Motor neuron (in vitro differentiated cells): ENCODE measurements around the gene SP9. TPM values are rescaled to one million over a fixed set of nuclear protein-coding genes. Genes with fewer than 3 reads are reported as not detected.

Experiments used
- ATAC-seq, 8 experiments: fragments of 200-7000 bp; cut with Tn5 transposase; replicated peaks in 6 of 8; 2 replicates each; pipeline ENCODE4 v1.8.0; 2021; ENCODE audit warnings: mild to moderate bottlenecking in 8 of 8, moderate library complexity in 8 of 8
- H3K27ac ChIP-seq, 2 donors: fragments of 250-450 bp; sonication (Bioruptor Pico); 2 replicates each; pipeline ENCODE4 v1.9.0; 2021; ENCODE audit warnings: antibody characterized with exemption in 2 of 2, mild to moderate bottlenecking in 2 of 2, moderate library complexity in 1 of 2
- H3K4me1 ChIP-seq, 2 donors: fragments of 250-450 bp; sonication (Bioruptor Pico); replicated peaks in 1 of 2; 2 replicates each; pipeline ENCODE4 v1.6.1; 2021; ENCODE audit warnings: antibody characterized with exemption in 2 of 2, mild to moderate bottlenecking in 2 of 2, moderate library complexity in 1 of 2
- H3K4me3 ChIP-seq, 5 donors: fragments of 250-450 bp; sonication (Bioruptor Pico); 2 replicates each; pipeline ENCODE4 v1.9.0; 2021; ENCODE audit warnings: antibody characterized with exemption in 5 of 5, mild to moderate bottlenecking in 5 of 5, moderate library complexity in 4 of 5
- WGBS, 10 experiments: fragments of 450-650 bp; shearing (Covaris generic); methylation state at CpG; one replicate each; pipeline ENCODE4 v1.0.0; 2022; 5-methylcytosine and 5-hydroxymethylcytosine counted together
- in situ Hi-C, 9 experiments: fragments of 400-800 bp; cut with MboI; loops; one replicate each; pipeline ENCODE4 v1.15.0; 2021; ENCODE audit warnings: low sequenced_read_pairs in 9 of 9, low pct_unique_long_range_greater_than_20kb in 2 of 9; ENCODE audit not compliant: unreplicated experiment in 9 of 9
- total RNA-seq, 8 experiments: library from RNA; unstranded; fragments of 300-600 nt; gene quantifications; 2 replicates each; pipeline versions ENCODE4 v1.2.3 to v1.2.4, GENCODE V29; 2022

SP9 gene
- total RNA-seq, 8 experiments from 2014 or later = 0.15 to 13.2 (median 11.2) TPM; not detected in 2

DNA sequence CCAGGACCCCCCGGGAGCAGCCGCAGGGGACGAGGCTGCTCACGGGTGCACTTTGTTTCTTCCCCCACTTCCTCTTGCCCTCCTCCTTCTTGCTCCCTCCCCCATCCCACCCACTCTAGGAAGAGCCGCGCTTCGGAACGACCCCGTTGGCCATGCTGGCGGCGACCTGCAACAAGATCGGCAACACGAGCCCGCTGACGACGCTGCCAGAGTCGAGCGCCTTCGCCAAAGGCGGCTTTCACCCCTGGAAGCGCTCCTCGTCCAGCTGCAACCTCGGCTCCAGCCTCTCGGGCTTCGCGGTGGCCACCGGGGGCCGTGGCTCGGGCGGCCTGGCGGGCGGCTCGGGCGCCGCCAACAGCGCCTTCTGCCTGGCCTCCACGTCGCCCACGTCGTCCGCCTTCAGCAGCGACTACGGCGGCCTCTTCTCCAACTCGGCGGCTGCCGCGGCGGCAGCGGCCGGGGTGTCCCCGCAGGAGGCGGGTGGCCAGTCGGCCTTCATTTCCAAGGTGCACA, 1.3 kb downstream of the SP9 start:
- Histone ChIP-seq H3K27ac (peak overlapping the region; percentile 8 to 22), H3K4me3 (peak overlapping the region; percentile 42 to 61 (median 57)), H3K4me1 (peaks cover 26 to 29% of the 10 kb centered on the region in 2 donors)
- WGBS, 10 experiments = 0 to 1% (median 0%) methylated on average over 8 to 24 of the region's 54 CpGs; no CpG with 5 or more reads in 7 of the 10 experiments
- in situ Hi-C loops = loop anchor here in 6 of 9 experiments (25.0 kb wide), 5 partner anchors 99 to 1299 kb away; partner anchors contain the start of gene OLA1 (in 1 of the 6)
- peak; percentile 1 to 57 (median 10) for ATAC-seq

DNA sequence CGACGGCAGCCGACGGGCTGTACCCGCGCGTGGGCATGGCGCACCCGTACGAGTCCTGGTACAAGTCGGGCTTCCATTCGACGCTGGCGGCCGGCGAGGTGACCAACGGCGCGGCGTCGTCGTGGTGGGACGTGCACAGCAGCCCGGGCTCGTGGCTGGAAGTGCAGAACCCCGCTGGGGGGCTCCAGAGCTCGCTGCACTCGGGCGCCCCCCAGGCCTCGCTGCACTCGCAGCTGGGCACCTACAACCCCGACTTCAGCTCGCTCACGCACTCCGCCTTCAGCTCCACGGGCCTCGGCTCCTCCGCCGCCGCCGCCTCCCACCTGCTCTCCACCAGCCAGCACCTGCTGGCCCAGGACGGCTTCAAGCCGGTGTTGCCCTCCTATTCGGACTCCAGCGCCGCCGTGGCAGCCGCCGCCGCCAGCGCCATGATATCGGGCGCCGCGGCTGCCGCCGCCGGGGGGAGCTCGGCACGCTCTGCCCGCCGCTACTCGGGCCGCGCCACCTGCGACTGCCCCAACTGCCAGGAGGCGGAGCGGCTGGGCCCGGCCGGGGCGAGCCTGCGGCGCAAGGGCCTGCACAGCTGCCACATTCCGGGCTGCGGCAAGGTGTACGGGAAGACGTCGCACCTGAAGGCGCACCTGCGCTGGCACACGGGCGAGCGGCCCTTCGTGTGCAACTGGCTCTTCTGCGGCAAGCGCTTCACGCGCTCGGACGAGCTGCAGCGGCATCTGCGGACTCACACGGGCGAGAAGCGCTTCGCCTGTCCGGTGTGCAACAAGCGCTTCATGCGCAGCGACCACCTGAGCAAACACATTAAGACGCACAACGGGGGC, 2.0 kb downstream of the SP9 start:
- Histone ChIP-seq H3K4me1 (peaks cover 20 to 26% of the 10 kb centered on the region in 2 donors), H3K27ac (peak overlapping the region; percentile 22 to 31), H3K4me3 (peak overlapping the region; percentile 42 to 61 (median 57))
- in situ Hi-C loops = loop anchor here in 6 of 9 experiments (25.0 kb wide), 5 partner anchors 99 to 1299 kb away; partner anchors contain the start of gene OLA1 (in 1 of the 6)
- 0 to 66% (median 2%) methylated on average over 5 to 17 of the region's 102 CpGs; no CpG with 5 or more reads in 7 of the 10 experiments for WGBS, 10 experiments
- ATAC-seq = peak in 7 of 8 experiments; percentile 4 to 70 (median 52)

DNA sequence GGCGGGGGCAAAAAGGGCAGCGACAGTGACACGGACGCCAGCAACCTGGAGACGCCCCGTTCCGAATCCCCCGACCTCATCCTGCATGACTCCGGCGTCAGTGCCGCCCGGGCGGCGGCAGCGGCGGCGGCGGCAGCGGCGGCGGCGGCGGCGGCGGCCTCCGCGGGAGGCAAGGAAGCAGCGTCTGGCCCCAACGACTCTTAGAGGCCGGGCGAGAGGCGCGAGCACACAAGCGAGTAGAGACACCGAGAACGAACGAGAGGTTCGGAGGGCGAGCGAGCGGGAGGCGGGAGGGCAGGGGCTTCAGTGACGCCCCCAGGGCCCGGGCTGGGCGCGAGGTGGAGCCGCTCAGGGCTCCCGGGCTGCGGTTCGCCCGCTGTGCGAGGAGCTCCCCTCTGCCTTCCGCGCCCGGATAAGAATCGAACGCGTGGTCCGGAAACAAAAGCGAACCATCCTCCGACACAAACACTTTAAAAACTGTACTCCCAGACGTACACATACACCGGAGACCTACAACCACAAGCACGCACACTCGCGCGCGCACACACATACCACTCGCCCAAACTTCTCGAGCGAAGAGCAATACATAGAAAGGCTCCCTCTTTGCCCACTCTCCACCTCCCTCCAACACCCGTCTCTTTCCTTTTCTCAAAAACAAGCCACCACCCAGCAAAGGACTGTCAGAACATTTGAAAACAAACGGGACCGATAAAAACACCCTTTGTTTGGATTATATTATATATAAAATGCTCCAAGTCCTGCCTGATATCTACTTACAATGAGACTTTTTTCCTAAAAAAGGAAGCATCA, 2.8 kb downstream of the SP9 start:
- peaks cover 20 to 24% of the 10 kb centered on the region in 2 donors for H3K4me1 ChIP-seq
- peak in 6 of 8 experiments; percentile 2 to 38 (median 14) for ATAC-seq
- H3K4me3 ChIP-seq = peak overlapping the region; percentile 42 to 61 (median 57)
- in situ Hi-C loops = loop anchor here in 6 of 9 experiments (25.0 kb wide), 5 partner anchors 100 to 1300 kb away; partner anchors contain the start of gene OLA1 (in 1 of the 6)
- peak overlapping the region; percentile 22 to 31 for H3K27ac ChIP-seq
- 0 to 96% (median 2%) methylated on average over 2 to 12 of the region's 74 CpGs; no CpG with 5 or more reads in 3 of the 10 experiments for WGBS, 10 experiments

- in situ Hi-C loops = loop anchor here in 6 of 9 experiments (25.0 kb wide), 5 partner anchors 101 to 1301 kb away; partner anchors contain the start of gene OLA1 (in 1 of the 6)
- Histone ChIP-seq H3K27ac (no peak overlapping the region), H3K4me1 (peaks cover 19 to 23% of the 10 kb centered on the region in 2 donors), H3K4me3 (peak overlapping the region; percentile 42 to 61 (median 57))
- ATAC-seq = no peak
- 10 to 84% (median 20%) methylated on average over 3 to 7 of the region's 7 CpGs for WGBS, 10 experiments
Observed at GRCh38 chr2:174338147-174338605, 3.4 kb downstream of the SP9 start.

GRCh38 chr2:174338671-174339560, 4.2 kb downstream of the SP9 start:
- peak overlapping the region; percentile 16 to 61 (median 50) for H3K4me3 ChIP-seq
- 3 to 79% (median 14%) methylated on average over 6 to 17 of the region's 17 CpGs for WGBS, 10 experiments

DNA sequence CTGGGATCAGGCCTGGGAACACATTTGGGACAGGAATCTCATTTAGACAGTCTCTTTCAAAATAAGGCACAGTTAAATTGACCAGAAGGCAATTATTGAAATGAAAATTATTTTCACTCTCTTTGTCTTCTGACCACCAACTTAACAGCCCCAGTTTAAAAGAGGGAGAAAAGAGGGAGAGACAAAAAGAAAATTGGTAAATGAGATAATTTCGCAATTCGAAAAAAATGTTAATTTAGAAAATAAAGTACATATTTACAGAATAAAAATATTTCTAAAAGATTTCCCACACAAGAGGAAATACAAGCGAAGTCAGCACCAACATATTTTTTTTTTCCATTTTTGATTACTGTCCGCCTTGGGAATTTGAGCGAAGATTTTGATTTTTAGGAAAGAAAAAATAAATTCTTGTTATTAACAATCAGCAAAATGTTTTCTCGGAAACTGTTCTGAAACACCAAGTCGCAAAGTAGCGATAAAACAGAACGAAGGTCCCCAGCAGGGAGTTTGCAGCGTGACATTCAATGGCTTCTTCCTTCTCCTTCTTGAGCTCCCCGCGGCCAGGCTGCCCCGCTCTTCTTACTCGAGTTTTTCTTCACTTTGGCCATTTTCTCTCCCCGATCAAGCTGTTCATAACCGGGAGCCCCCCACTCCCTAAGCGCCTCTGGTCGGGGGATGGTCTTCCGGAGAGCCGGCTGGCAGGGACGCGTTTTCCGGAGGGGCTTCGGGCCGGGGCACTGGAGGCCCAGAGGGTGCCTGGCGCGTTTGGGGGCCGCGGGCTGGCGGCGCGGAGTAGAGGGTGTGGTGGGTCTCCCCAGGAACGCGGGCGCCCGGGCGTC, 5.0 kb downstream of the SP9 start:
- in situ Hi-C loops = loop anchor here in 6 of 9 experiments (10.0 to 25.0 kb wide), 6 partner anchors 102 to 1315 kb away; partner anchors contain the start of gene OLA1 (in 1 of the 6)
- H3K27ac ChIP-seq = peak overlapping the region; percentile 8 to 14
- WGBS, 10 experiments = 3 to 89% (median 13%) methylated on average over 5 to 14 of the region's 37 CpGs
- peak overlapping the region; percentile 33 to 61 (median 50) for H3K4me3 ChIP-seq
- ATAC-seq = no peak
- peaks cover 9 to 14% of the 10 kb centered on the region in 2 donors for H3K4me1 ChIP-seq

More at GRCh38 chr2:174338671-174339560, 4.2 kb downstream of the SP9 start:
- ATAC-seq = no peak
- no peak overlapping the region for H3K27ac ChIP-seq
- peaks cover 14 to 20% of the 10 kb centered on the region in 2 donors for H3K4me1 ChIP-seq
- in situ Hi-C loops = loop anchor here in 6 of 9 experiments (25.0 kb wide), 5 partner anchors 102 to 1302 kb away; partner anchors contain the start of gene OLA1 (in 1 of the 6)

GRCh38 chr2:174340400-174341292, 5.9 kb downstream of the SP9 start:
- peak overlapping the region; percentile 33 to 61 (median 50) for H3K4me3 ChIP-seq
- in situ Hi-C loops = loop anchor here in 6 of 9 experiments (10.0 to 25.0 kb wide), 6 partner anchors 103 to 1316 kb away; partner anchors contain the start of gene OLA1 (in 1 of the 6)
- WGBS, 10 experiments = 5 to 80% (median 30%) methylated on average over 1 to 7 of the region's 70 CpGs; no CpG with 5 or more reads in 2 of the 10 experiments
- peak overlapping the region; percentile 8 to 14 for H3K27ac ChIP-seq
- peak in 5 of 8 experiments; percentile 5 to 23 (median 12) for ATAC-seq
- peaks cover 9 to 14% of the 10 kb centered on the region in 2 donors for H3K4me1 ChIP-seq

DNA sequence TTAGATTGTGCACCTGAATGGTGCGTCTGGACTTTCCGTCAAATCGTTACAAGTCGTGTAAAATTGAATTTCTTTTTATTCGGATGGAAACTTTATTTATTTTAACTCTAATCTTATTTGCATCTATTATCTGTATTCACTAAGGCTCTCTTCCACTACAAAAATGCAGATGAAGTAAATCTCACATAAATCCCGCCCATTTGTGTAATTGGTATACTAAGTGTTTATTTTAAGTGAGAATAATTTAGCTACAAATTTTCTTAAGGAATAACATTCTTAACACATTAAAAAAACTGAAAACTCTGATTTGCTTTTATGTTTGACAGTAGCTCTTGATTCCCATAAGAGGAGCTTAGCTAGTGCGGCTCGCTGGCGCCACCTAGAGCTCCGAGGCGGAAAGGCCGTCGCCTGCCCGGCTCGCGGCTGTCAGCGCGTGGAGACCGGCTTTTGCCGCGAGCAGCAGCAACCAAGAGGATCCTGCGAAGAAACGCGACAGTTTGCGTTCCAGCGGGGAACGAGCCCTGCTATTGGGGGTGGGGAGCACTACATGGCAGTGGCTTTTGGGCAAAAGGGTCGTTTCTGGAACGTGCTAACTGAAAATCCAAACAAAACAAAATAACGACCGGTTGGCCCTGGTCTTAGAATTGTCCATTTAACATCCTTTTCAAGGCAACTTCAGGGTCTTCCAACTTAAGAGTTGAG, 6.7 kb downstream of the SP9 start:
- ATAC-seq = peak; percentile 47 to 91 (median 60)
- in situ Hi-C loops = loop anchor here in 6 of 9 experiments (10.0 to 25.0 kb wide), 6 partner anchors 104 to 1317 kb away; partner anchors contain the start of gene OLA1 (in 1 of the 6)
- Histone ChIP-seq H3K4me3 (peak overlapping the region in 3 of 5 donors; percentile 9 to 50 (median 13)), H3K27ac (no peak overlapping the region), H3K4me1 (peaks cover 9 to 14% of the 10 kb centered on the region in 2 donors)
- WGBS, 10 experiments = 0 to 14% (median 3%) methylated on average over 4 to 21 of the region's 31 CpGs

DNA sequence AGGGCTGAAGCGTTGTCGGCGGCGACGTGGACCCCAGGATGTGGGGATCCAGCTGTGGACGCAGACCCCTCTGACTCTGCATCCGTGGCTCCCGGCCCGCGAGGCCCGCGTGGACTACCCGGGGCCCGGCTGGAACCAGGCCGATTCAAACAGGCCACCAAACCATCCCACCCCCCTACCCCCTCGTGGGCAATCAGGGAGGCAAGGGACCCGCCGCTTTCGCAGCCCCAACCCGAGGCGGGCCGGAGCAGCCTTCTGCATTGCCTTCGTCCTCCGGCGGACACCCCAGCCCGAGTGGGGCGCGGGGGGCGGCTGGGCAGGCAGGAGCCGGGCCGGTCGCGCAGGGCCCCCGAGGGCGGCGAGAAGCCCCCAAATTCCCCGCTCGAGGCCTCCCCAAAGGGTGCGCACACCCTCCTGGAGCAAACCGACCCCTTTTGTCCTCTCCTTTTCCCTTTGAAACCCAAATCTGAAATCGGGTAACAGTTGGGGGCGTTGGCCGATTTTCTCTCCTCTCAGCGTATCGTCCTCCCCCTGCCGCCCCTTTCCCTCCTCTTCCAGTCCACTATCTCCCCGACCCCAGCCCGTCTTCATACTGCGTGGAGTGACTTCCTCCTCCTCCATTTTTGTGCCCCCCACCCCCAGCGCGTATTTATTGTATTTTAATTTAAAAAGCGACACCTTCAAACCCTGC, 7.4 kb downstream of the SP9 start:
- H3K4me1 ChIP-seq = peaks cover 9 to 14% of the 10 kb centered on the region in 2 donors
- WGBS, 10 experiments = 16 to 100% methylated on average over 1 to 10 of the region's 52 CpGs; no CpG with 5 or more reads in 8 of the 10 experiments
- H3K4me3 ChIP-seq = peak overlapping the region in 4 of 5 donors; percentile 9 to 13 (median 11)
- no peak overlapping the region for H3K27ac ChIP-seq
- peak in 7 of 8 experiments; percentile 8 to 57 (median 17) for ATAC-seq
- in situ Hi-C loops = loop anchor here in 6 of 9 experiments (10.0 to 25.0 kb wide), 6 partner anchors 105 to 1317 kb away; partner anchors contain the start of gene OLA1 (in 1 of the 6)
